HG02798 (cell line): ENCODE results near the gene TMEM178B.

Source experiments
- ATAC-seq: cut with Tn5 transposase; IDR thresholded peaks from one replicate; pipeline ENCODE4 v1.9.1; 2021; ENCODE audit warnings: mild to moderate bottlenecking; ENCODE audit not compliant: unreplicated experiment, poor library complexity

TMEM178B gene

GRCh38 chr7:141251180-141251579, 177.3 kb downstream of the TMEM178B start:
- ATAC-seq, result no peak

- ATAC-seq, result no peak
These were observed 178.1 kb downstream of the TMEM178B start for GRCh38 chr7:141251957-141252356.

- no peak for ATAC-seq
These were observed 183.7 kb downstream of the TMEM178B start for GRCh38 chr7:141257597-141257996.

GRCh38 chr7:141258559-141258958, 184.7 kb downstream of the TMEM178B start:
- ATAC-seq, result no peak

GRCh38 chr7:141262101-141263090, 188.5 kb downstream of the TMEM178B start:
- no peak for ATAC-seq

GRCh38 chr7:141263508-141263907, 189.6 kb downstream of the TMEM178B start:
- ATAC-seq, result no peak

DNA sequence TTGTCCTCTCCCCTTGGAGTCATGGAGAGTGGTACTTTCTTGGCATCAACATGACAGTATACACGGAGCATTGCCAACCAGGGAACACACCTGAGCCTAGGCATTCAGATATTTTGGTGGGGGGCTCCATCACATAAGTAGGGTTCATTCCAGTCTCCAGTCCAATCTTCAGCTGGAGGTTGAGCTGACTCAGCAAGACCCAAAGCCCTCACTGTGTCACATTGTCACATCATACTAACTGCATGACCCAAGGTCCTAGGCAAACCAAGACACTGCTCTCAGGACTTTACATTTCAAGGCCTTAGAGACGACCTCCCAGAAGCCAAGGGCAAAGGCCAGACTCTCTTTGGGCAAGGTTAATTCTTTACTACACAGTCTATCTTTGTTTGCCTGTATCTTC, 190.1 kb downstream of the TMEM178B start:
- no peak for ATAC-seq

DNA sequence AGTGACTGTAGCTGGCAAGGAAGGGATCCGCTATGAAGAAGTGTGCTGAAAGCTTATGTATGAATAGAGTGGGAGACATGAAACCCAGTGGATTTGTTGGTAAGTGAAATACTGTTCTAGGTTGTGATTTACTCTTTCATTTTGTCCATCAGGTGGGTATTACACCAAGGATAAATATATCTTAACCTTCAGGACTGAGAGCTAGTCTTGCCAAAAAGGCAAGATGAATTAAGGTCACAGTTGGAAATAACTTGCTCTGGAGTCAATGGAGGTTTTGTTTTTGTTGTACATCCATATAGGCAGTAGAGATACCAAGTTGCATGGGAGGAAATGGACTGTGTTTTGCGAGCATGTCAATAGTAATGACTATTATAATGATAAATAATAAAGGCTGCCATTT, 190.6 kb downstream of the TMEM178B start:
- no peak for ATAC-seq

DNA sequence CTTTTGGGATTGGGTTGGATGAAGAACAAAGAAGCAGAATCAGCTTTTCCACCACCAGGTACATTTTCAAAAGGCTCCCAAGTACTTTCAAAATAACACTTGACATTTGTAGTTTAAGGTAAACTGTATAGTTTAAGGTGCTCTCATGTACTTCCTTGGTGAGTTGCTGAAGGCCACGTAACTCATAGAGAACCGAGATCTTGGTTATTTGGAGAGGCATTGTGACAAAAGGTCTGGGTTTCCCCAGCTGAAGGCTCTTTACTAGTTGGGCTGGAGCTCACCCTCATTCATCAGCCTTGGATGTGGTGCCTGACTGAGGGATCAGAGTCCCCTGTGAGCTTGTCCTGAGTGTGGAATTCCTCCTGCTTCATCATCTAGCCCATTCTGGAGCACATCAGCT, 191.8 kb downstream of the TMEM178B start:
- no peak for ATAC-seq

- no peak for ATAC-seq
These were observed 194.8 kb downstream of the TMEM178B start for GRCh38 chr7:141268614-141269013.

DNA sequence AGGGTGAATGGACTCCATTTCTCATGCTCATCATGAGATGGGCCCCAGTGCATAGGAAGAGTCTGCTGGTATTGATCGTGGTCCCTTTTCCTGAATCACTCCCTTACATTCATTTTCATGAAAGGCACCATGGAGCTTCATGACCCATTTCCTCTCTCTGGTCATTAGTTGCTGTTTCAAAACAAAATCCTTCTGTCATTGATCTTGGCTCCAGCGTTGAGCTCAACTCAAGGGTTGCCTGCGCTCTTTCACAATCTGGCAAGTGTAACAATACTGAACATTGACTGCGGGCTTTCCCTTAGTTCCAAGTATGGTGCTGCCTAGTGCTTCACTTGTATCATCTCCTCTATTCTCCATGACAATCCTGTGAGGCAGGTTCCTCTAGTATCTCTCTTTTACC, 197.6 kb downstream of the TMEM178B start:
- ATAC-seq, result no peak

DNA sequence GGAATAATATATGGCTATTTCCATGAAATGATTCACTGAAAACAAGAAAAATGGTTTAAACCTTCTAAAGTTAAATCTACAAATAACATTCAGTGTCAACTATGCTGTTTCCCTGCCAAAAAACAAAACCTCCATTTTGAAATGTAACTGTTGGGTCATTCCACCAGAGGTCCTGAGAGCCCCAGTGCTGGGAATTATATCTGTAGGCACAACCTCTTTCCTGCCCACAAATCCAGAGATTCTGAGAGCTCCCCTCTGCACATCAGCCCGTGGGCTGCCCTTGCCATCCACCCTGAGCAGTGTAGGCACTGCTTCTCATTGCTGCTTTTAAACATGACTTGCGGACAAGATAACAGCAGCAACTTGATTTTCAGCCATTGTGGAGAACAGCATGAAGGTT, 198.6 kb downstream of the TMEM178B start:
- no peak for ATAC-seq

DNA sequence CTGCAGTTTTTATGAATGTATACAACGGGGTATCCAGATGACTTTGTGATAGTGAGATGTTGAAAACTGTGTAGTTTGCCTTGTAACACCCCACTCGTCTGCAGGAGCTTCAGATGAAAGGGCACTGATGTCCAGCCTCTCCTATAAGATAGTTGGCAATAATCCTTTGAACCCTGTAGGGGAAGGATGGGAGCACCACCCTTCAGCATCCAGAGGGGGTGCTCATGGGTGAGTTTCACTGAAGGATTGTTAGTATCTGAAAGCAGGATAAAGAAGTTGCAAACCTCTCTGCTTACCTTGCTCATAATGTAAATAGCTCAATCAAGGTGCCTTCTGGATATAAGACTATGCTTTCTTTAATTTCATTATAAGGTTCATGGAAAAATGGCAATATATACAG, 201.5 kb downstream of the TMEM178B start:
- ATAC-seq, result no peak

DNA sequence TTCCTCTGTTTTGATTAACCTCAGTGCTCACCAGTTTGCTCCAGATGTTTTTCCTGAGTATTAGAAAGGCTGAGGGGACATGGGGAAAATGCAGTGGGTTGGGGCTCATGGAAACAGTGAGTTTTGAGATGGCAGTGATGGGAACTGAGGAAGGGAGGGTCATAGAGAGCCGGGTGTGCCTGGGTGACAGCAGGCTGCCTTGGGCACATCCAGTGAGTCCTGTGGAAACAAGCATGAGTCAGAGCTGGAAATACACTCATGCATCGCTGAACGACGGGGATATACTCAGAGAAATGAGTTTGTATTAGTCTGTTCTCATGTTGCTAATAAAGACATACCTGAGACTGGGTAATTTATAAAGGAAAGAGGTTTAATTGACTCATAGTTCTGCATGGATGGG, 202.2 kb downstream of the TMEM178B start:
- ATAC-seq, result no peak

- ATAC-seq, result no peak
These were observed 206.2 kb downstream of the TMEM178B start for GRCh38 chr7:141280100-141280499.

DNA sequence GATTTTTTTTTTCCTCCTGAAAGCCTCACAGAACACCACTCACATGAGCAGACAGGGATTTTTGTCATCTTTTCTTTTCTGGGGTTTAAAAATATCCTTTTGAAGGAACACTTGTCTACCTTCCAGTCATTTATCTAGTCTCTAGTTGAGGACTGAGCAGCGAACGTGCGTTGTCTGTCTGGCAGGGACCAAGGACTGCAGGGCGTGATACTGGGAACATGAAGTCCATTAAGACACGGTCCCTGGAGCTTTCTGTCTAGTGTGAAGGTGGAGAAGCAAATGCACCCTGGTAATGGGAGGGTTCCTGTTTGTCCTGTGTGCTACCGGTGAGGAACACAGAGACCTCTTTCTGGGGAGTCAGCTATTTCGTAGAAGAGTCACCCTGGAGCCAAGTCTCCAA, 207.4 kb downstream of the TMEM178B start:
- no peak for ATAC-seq

- ATAC-seq, result no peak
These were observed 212.7 kb downstream of the TMEM178B start for GRCh38 chr7:141286522-141286921.

DNA sequence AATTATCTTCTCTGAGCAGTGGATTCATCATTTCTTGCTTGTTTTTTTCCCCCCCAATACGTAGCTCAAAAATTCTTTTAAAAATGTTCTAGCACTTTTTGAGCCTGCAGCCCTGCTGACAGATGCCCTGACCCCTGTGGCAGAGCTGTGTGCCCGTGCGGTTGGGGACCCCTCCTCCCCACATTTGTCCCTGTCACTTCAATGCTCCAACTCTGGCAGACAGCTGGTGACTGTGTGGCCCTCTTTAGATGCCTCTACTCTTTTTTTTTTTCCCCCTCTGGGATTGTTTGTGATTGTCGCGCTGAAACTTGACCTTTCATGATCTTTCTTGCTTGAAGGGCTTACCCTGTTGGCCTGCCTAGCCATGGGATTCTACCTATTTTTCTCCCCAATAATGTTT, 214.1 kb downstream of the TMEM178B start:
- ATAC-seq, result no peak

GRCh38 chr7:141288626-141289025, 214.8 kb downstream of the TMEM178B start:
- ATAC-seq, result no peak

- no peak for ATAC-seq
These were observed 216.5 kb downstream of the TMEM178B start for GRCh38 chr7:141290365-141290764.

DNA sequence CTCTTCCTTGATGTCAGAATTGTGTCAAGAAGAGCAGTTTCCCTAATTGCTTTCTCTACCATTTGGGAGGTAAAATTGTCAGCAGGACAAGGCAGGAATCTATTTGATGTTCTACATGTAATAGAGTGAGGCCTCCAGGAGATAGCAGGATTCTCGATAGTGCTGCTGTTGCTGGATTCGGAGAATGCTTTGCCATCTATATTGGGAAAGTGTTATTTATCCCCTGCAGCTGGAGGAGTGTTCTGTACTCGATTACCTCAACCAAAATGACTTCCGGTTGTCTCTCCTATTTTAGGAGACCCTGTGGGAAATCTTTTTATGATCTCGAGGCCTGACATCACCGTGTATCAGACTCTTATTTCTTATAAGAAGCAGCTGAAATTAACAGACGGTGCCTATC, 217.1 kb downstream of the TMEM178B start:
- ATAC-seq, result no peak

GRCh38 chr7:141291541-141291940, 217.7 kb downstream of the TMEM178B start:
- no peak for ATAC-seq
